GM18502 (cell line): ENCODE measurements around the gene EFCAB13.
"Not testable (repeated sequence)": the region's sequence is repeated elsewhere in the genome, so short reads cannot be mapped to it uniquely, and the experiment has no call there.

ENCODE experiments used
- ATAC-seq: cut with Tn5 transposase; IDR thresholded peaks from one replicate; pipeline ENCODE4 v1.9.1; 2021; ENCODE audit warnings: mild to moderate bottlenecking; ENCODE audit not compliant: unreplicated experiment, poor library complexity

EFCAB13 gene

GRCh38 chr17:47320879-47321502 lies 2.8 kb upstream of the EFCAB13 start:
- no peak for ATAC-seq

GRCh38 chr17:47324224-47325020 lies 667 bp downstream of the EFCAB13 start:
- ATAC-seq: peak; percentile 46

GRCh38 chr17:47325176-47325575 lies 1.4 kb downstream of the EFCAB13 start:
- no peak for ATAC-seq

- no peak for ATAC-seq
Measured at GRCh38 chr17:47330548-47330947, 6.8 kb downstream of the EFCAB13 start.

- ATAC-seq: no peak
Measured at GRCh38 chr17:47332287-47332686, 8.5 kb downstream of the EFCAB13 start.

- no peak for ATAC-seq
Measured at GRCh38 chr17:47335101-47335936, 11.6 kb downstream of the EFCAB13 start.

GRCh38 chr17:47338026-47338425 lies 14.3 kb downstream of the EFCAB13 start:
- ATAC-seq: no peak

GRCh38 chr17:47352848-47353247 lies 29.1 kb downstream of the EFCAB13 start:
- ATAC-seq: no peak

- no peak for ATAC-seq
Measured at GRCh38 chr17:47358652-47359051, 34.9 kb downstream of the EFCAB13 start.

- no peak for ATAC-seq
Measured at GRCh38 chr17:47363171-47363570, 39.4 kb downstream of the EFCAB13 start.

GRCh38 chr17:47367257-47367656 lies 43.5 kb downstream of the EFCAB13 start:
- no peak for ATAC-seq

GRCh38 chr17:47368262-47368661 lies 44.5 kb downstream of the EFCAB13 start:
- ATAC-seq: no peak

GRCh38 chr17:47370899-47371298 lies 47.1 kb downstream of the EFCAB13 start:
- not testable (repeated sequence) for ATAC-seq

GRCh38 chr17:47373002-47373401 lies 49.2 kb downstream of the EFCAB13 start:
- no peak for ATAC-seq

GRCh38 chr17:47376247-47376646 lies 52.5 kb downstream of the EFCAB13 start:
- ATAC-seq: no peak

- ATAC-seq: no peak
Measured at GRCh38 chr17:47388825-47389224, 65.1 kb downstream of the EFCAB13 start.

GRCh38 chr17:47397532-47398128 lies 73.9 kb downstream of the EFCAB13 start:
- not testable (repeated sequence) for ATAC-seq

- no peak for ATAC-seq
Measured at GRCh38 chr17:47400333-47400732, 76.6 kb downstream of the EFCAB13 start.

GRCh38 chr17:47401100-47401499 lies 77.3 kb downstream of the EFCAB13 start:
- ATAC-seq: no peak

- ATAC-seq: no peak
Measured at GRCh38 chr17:47404006-47404405, 80.3 kb downstream of the EFCAB13 start.

GRCh38 chr17:47404875-47405274 lies 81.1 kb downstream of the EFCAB13 start:
- no peak for ATAC-seq
